Measurements from ENCODE around the gene GPR45.
A peak's percentile ranks its signal among the peaks of the same experiment; 100 is the strongest.

The GPR45 gene

GRCh38 chr2:105243961-105244360 lies 2.4 kb downstream of the GPR45 start:
- no peak for TF ChIP-seq GATA3 (IDR thresholded peaks at IDR 0.05; ENCODE audit: low read depth, low read length)
- TF ChIP-seq GATA2 (IDR thresholded peaks at IDR 0.05; ENCODE audit: low read depth, low read length): no peak

- no peak for TF ChIP-seq GATA2 (IDR thresholded peaks at IDR 0.05; ENCODE audit: low read depth, low read length)
- no peak for TF ChIP-seq GATA3 (IDR thresholded peaks at IDR 0.05; ENCODE audit: low read depth, low read length)
These were observed 2.9 kb downstream of the GPR45 start for GRCh38 chr2:105244451-105244850.

GRCh38 chr2:105248316-105249070 lies 7.0 kb downstream of the GPR45 start:
- no peak for TF ChIP-seq GATA3 (IDR thresholded peaks at IDR 0.05; ENCODE audit: low read depth, low read length)
- peak; percentile 32 for TF ChIP-seq GATA2 (IDR thresholded peaks at IDR 0.05; ENCODE audit: low read depth, low read length)

- TF ChIP-seq GATA2 (IDR thresholded peaks at IDR 0.05; ENCODE audit: low read depth, low read length): no peak
These were observed 7.6 kb downstream of the GPR45 start for GRCh38 chr2:105249181-105249580.

- TF ChIP-seq GATA2 (IDR thresholded peaks at IDR 0.05; ENCODE audit: low read depth, low read length): no peak
- TF ChIP-seq GATA3 (IDR thresholded peaks at IDR 0.05; ENCODE audit: low read depth, low read length): no peak
These were observed 8.3 kb downstream of the GPR45 start for GRCh38 chr2:105249891-105250290.

- TF ChIP-seq GATA3 (IDR thresholded peaks at IDR 0.05; ENCODE audit: low read depth, low read length) (no peak), GATA2 (IDR thresholded peaks at IDR 0.05; ENCODE audit: low read depth, low read length) (no peak)
These were observed 10.7 kb downstream of the GPR45 start for GRCh38 chr2:105252271-105252670.

- TF ChIP-seq GATA3 (IDR thresholded peaks at IDR 0.05; ENCODE audit: low read depth, low read length) (no peak), GATA2 (IDR thresholded peaks at IDR 0.05; ENCODE audit: low read depth, low read length) (no peak)
These were observed 13.1 kb downstream of the GPR45 start for GRCh38 chr2:105254531-105255210.

- no peak for TF ChIP-seq GATA2 (IDR thresholded peaks at IDR 0.05; ENCODE audit: low read depth, low read length)
These were observed 14.4 kb downstream of the GPR45 start for GRCh38 chr2:105255979-105256378.

GRCh38 chr2:105256431-105257047 lies 15.0 kb downstream of the GPR45 start:
- TF ChIP-seq GATA2 (IDR thresholded peaks at IDR 0.05; ENCODE audit: low read depth, low read length) (no peak), GATA3 (IDR thresholded peaks at IDR 0.05; ENCODE audit: low read depth, low read length) (no peak)

- no peak for TF ChIP-seq GATA2 (IDR thresholded peaks at IDR 0.05; ENCODE audit: low read depth, low read length)
- TF ChIP-seq GATA3 (IDR thresholded peaks at IDR 0.05; ENCODE audit: low read depth, low read length): no peak
These were observed 16.4 kb downstream of the GPR45 start for GRCh38 chr2:105257981-105258380.

- TF ChIP-seq GATA2 (IDR thresholded peaks at IDR 0.05; ENCODE audit: low read depth, low read length) (no peak), GATA3 (IDR thresholded peaks at IDR 0.05; ENCODE audit: low read depth, low read length) (no peak)
These were observed 17.4 kb downstream of the GPR45 start for GRCh38 chr2:105258835-105259350.

GRCh38 chr2:105261061-105261460 lies 19.5 kb downstream of the GPR45 start:
- TF ChIP-seq GATA3 (IDR thresholded peaks at IDR 0.05; ENCODE audit: low read depth, low read length): no peak
- TF ChIP-seq GATA2 (IDR thresholded peaks at IDR 0.05; ENCODE audit: low read depth, low read length): no peak

- no peak for TF ChIP-seq GATA3 (IDR thresholded peaks at IDR 0.05; ENCODE audit: low read depth, low read length)
- TF ChIP-seq GATA2 (IDR thresholded peaks at IDR 0.05; ENCODE audit: low read depth, low read length): no peak
These were observed 21.1 kb downstream of the GPR45 start for GRCh38 chr2:105262651-105263091.

GRCh38 chr2:105269426-105269825 lies 27.9 kb downstream of the GPR45 start:
- TF ChIP-seq GATA3 (IDR thresholded peaks at IDR 0.05; ENCODE audit: low read depth, low read length): no peak
- TF ChIP-seq GATA2 (IDR thresholded peaks at IDR 0.05; ENCODE audit: low read depth, low read length): no peak
